ENCODE results near the gene SEPTIN2.
"Not testable (repeated sequence)": the region's sequence is repeated elsewhere in the genome, so short reads cannot be mapped to it uniquely, and the experiment has no call there.

Gene SEPTIN2

GRCh38 chr2:241288324-241288888, 27.3 kb upstream of the SEPTIN2 start:
- no peak for DNase-seq (ENCODE audit: low read depth)

DNA sequence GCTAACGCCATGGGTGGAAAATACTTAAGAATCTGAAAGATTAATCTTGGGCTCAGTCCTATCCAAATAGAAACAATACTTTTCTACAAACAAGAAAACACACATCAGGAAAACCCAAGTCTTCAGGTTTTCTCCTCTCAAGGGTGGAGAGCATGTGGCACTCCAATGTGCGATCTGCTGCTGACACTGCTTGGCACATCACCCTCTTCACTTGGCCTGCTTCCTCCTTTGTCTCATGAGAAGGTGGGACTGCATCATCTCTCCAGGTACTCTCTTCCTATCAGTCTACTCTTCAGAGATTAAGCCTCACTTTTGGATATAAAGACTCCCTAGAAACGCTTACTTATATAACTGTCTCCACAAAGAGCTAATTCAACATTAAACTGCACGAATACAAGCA, 26.7 kb upstream of the SEPTIN2 start:
- no peak for DNase-seq (ENCODE audit: low read depth)

DNA sequence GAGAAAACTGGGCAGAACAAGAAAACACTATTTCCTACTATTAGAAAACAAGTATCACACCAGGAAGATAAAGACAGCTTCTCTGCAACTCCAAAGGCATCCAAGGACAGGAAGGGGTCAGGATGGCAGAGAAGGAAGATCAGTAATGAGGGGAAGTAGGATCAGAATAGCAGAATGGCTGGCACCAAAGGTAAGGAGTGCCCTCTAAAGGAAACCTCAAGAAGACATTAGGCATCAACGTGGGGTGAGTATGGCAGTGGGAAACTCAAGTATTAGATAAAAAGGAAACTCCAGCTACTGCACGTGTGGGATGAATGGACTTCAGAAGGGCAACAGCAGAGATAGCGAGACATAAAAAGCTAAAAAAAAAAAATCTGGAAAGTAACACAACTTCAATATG, 26.1 kb upstream of the SEPTIN2 start:
- no peak for DNase-seq (ENCODE audit: low read depth)

GRCh38 chr2:241291153-241291552, 24.6 kb upstream of the SEPTIN2 start:
- no peak for DNase-seq (ENCODE audit: low read depth)

DNA sequence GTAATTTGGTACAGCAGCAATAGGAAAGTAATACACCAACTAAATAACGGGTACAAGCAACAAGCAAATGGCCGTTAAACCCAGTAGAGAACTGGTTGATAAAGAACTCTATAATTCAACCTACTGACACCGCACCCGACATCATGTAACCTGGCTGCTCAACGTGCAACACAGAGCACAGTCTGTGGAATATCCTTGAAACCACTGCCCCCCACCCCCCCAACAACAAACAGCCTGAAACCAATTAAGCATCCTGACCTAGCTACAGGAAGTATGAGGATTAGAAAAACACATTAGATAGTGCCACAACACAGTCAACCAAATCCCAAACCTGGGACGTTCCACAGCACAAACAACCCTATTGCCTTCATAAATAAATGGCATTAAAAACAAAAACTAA, 23.7 kb upstream of the SEPTIN2 start:
- DNase-seq (ENCODE audit: low read depth) = no peak

- not testable (repeated sequence) for DNase-seq (ENCODE audit: low read depth)
Observed at GRCh38 chr2:241293378-241293797, 22.3 kb upstream of the SEPTIN2 start.

DNA sequence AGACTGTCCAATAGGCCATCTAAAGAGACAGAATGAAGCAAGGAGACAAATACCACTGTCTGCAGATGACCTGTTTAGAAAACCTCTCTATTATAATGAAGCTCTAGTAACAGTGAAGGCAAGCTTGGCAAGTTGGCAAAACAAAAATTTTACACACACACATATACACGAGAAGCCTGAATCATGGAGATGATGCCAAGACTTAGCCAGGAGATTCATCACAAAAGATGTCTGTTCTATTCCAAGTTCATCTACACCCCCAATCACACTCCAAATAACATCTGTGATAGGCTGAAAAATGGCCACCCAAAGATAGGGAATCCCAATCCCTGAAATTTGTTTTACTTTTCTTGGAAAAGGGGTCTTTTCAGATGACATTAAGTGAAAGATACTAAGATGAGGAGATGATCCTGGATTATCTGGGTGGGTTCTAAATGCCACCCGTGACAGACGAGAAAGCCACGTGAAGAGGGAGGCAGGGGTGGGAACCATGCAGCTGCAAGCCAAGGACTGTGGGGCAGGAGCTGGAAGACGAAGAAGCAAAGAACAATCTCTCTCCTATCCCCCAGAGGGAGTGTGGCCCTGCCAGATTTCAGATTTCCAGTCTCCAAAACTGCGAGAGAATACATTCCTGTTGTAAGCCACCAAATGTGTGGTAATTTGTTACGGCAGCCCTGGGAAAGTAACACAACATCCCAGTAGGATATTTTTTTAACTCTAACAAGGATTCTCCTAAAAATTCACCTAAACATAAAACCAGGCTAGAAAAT, 20.2 kb upstream of the SEPTIN2 start:
- DNase-seq (ENCODE audit: low read depth) = no peak

GRCh38 chr2:241296767-241297166, 19.0 kb upstream of the SEPTIN2 start:
- no peak for DNase-seq (ENCODE audit: low read depth)

DNA sequence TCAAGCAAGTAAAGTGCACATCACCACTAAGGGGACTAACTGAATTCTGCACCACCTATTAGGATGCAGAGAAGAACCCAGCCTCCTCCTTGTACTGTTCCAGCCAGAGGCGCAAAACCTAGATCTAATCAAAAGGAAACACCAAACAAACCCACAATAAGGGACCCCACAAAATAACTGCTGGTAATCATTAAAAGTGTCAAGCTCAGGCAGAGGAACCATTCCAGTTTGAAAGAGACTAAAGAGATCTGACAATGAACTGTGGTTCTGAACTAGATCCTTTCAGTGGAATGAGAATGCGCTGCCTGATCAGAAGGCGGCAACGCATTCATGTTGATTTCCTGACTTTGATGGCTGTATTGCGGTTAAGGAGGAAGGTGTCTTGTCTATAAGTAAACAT, 17.1 kb upstream of the SEPTIN2 start:
- DNase-seq (ENCODE audit: low read depth) = no peak

DNA sequence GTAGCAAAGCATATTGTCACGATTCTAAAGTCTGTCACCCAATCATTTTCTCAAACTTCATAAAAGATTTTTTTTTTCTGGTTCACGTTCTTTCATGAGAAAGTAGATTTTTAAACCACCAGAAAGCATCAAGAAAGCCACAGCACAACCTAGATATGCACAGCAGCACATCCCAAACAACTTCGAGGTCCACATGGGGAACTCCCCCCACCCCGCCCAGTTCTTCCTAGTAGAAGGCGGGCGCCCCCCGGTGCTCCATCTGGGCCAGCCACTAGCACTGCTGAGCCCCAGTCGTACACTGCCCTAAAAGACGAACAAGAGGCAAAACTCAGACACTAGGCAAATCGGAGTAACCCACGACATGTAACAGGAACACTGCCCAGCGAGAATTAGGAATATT, 15.7 kb upstream of the SEPTIN2 start:
- DNase-seq (ENCODE audit: low read depth) = no peak

DNA sequence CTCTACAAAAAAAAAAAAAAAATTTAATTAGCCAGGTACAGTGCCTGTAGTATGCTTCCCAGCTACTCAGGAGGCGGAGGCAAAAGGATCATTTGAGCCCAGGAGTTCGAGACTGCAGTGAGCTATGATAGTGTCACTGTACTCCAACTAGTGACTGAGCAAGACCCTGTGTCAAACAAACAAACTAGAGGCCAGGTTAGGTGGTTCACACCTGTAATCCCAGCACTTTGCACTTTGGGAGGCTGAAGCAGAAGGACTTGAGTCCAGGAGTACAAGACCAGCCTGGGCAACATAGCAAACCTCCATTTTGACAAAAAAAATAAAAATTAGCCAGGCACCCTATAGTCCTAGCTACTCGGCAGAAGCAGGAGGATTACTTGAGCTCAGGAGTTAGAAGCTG, 13.6 kb upstream of the SEPTIN2 start:
- DNase-seq (ENCODE audit: low read depth) = no peak

GRCh38 chr2:241302759-241303651, 12.7 kb upstream of the SEPTIN2 start:
- no peak for DNase-seq (ENCODE audit: low read depth)

DNA sequence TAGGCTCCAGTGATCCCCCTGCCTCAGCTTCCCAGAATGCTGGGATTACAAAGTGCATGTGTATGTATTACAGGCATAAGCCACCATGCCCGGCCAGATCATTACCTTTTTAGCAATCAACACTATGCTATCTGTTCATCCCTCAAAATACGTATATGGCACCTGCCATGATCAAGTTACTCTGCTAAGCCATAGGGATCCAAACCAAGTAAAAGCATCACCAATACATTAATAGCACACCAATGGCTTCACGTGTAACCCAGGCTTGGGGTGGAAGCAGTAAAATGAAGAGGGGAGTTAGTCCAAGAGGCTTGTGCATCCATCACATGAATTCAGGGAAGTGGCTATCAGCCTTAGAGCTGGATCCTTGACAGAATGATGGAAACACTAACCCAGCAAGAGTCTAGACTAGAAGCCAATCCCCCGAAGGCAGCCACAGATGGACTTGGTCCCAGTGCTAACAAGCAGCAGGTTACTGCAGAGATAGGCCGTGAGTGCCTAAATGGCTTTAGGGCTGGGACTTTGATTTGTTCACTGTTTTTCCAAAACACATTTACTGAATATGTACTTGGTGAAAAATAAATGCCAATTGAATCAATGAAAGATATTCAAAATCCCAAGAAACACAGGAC, 11.6 kb upstream of the SEPTIN2 start:
- DNase-seq (ENCODE audit: low read depth) = no peak

DNA sequence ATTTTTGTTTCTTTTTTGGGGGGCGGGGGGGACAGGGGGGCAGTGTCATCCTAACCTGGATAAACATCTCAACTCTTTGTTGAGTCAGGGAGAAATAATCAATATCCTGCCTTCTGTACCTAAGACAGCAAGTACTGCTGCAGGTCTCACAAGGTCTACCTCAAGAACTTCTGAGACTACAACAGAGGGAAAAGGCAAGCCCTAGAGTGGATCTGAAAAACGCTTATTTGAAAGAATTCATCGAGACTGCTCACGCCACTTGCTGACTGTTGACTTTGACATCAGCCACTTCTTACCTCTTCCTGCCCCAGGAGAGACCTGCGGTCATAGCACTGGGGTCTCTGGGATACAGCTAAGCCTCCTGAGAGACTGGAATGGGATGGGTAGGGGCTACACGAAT, 8.7 kb upstream of the SEPTIN2 start:
- DNase-seq (ENCODE audit: low read depth) = no peak

DNA sequence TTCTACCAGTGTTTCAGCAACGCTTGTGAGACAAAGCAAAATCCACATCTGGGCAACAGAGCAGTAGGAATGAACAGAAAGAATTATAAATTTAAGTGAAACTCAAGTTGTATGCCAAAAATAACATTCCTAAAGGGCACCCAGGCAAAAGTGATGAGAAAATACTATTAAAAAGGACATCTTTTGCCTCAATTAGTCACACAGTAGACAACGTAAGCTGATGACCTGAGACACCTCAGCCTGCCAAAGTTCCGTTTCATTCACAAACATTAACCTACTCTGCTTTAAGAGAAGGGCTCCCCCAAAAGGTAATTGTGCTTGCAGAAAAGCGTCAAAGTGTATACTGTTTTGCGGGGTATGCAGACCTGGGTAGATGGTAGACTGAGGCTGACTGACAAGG, 7.5 kb upstream of the SEPTIN2 start:
- no peak for DNase-seq (ENCODE audit: low read depth)

DNA sequence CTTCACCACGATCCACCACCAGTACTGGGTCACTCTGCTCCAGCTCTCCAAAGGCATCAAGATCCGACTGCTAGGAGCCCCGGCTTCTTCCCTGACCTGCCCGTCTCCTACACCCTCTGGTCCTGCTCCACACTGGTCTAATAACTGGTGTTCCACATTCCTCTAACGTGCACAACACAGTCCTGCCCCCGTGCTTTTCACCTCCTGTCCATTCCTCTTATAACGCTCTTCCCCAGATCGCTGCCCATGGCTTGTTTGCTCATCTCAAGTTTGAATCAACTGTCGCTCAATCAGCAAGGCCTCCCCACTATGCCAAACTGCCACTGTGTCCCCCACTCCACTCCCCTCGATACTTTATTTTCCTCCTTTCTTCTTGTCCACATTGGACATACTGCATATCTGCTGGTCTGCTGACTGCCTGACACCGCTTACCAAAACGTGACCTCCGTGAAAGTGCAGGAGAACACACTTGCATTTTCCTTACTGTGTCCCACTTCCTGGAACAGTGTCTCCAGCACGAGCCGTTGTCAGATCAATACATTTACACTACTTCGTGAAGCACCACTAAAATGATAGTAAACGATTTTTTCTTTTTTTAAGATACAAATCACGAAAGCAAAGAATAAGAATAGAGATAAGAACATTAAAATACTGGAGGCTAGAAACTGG, 6.8 kb upstream of the SEPTIN2 start:
- DNase-seq (ENCODE audit: low read depth) = no peak

DNA sequence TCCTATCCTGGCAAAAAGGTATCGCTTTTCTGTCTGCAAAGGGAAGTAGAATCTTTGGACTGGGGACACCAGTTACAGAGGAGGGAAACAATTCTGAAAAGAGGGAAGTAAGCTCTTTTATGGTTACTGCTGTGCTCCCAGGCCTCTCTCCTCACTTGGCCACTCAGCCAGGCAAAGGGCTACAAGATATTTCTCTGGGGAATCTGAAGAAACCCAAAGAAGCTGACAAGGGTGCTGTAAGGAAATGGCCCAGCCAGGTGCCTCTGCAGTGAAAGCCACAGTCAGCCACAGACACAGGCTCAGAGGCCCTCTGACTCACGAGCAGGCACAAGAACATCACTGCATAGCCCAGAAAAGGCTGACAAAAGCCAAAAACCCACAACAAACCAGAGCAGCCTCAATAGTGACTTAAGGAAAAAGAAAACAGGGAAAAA, 6.0 kb upstream of the SEPTIN2 start:
- DNase-seq (ENCODE audit: low read depth) = peak; percentile 27

DNA sequence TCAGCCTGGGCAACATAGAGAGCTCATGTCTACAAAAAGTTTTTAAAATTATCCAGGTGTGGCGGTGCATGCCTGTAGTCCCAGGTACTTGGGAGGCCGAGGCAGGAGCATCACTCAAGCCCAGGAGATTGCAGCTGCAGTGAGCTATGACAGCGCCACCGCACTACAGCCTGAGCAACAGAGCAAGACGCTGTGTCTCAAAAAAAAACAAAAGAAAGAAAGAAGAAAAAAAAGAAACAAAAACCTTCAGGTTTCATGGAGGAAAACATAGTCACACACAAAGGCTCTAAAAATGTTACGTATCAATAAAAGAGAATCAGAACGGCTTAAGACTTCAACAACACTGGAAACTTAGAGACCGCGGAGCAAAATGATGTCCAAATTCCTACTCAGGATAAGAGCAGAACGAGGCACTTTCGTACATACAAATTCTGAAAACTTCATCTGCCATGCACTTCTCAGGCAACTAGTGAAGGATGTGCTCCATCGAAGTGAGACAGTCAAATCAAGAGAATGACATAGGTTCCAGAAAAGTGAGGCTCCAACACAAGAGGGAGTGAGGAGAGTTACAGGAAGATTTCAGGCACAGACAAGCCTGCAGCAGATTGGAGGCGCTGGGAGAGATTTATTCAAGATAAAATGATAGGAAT, 4.7 kb upstream of the SEPTIN2 start:
- DNase-seq (ENCODE audit: low read depth) = no peak

DNA sequence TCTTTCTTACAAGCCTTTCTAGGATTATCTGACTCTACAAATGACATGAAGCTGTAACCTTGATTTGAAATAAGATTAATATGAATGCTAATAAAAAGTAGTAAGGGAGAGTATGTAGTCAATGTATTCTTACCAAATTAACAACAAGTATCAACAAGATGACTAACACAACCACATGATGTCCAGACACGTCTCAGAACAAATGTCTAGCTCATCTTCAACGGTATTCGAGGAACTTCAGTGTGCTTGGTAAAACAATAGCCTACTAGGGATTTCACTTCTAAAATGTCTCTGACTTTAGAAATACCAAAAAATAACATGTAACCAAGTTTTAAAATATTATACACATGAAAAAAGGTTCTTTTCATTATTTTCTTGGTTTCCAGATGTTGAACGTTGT, 3.6 kb upstream of the SEPTIN2 start:
- no peak for DNase-seq (ENCODE audit: low read depth)

DNA sequence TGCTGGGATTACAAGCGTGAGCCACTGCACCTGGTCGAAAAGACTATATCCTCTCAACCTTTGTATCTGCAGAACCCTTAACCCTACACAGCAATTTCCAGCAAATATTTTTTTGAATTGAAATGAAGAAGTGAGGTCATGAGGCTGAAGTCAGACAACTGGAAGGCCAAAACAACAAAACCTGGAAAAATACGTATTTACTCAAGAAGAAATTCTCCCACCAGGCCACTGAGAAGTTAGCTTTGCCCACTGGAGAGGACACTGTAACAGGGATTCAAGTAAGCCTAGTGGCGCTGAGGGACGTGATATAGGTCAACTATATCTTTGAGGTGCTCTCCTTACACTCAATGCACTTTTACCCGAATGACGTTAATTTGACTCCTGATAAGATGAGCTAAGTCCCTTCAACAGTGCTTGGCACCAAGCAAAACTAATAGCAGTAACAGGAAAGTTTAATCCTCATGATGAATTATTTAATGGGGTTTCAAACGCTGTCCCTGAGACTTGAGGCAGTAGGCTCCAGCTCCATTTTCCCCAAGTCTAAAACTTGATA, 2.1 kb upstream of the SEPTIN2 start:
- no peak for DNase-seq (ENCODE audit: low read depth)

All from stimulated activated CD8-positive, alpha-beta memory T cell treated with anti-CD3 and anti-CD28 coated beads, Interleukin-7, amount 100 ng/mL, for 24 hours (primary cell).